GM12874 (cell line): ENCODE data around the gene EDDM3A.

Source experiments
- CTCF ChIP-seq: IDR thresholded peaks from 2 replicates; pipeline ENCODE4 v1.5.1; 2011; ENCODE audit warnings: low read depth, mild to moderate bottlenecking, control low read depth, low read length, moderate library complexity; ENCODE audit not compliant: insufficient read depth

Gene EDDM3A

DNA sequence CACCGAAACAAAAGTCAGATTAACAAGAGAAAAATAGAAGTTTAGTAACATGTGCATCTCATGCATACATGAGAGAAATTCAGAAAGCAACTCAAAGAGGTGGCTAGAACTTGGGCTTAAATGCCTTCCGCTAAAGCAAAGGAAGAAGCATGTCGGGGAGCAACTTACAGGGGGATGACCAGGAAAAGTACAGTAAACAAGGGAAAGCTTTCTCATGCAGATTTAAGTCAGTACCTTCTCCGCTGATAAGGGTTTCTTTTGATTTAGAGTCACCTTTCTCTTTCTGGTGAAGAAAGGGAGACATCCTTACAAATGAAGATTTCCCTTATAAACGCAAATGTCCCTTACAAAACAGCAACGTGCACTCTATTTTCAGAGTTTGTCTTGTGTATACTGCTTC is 29.4 kb downstream of the EDDM3A start:
- TF ChIP-seq CTCF = no peak

DNA sequence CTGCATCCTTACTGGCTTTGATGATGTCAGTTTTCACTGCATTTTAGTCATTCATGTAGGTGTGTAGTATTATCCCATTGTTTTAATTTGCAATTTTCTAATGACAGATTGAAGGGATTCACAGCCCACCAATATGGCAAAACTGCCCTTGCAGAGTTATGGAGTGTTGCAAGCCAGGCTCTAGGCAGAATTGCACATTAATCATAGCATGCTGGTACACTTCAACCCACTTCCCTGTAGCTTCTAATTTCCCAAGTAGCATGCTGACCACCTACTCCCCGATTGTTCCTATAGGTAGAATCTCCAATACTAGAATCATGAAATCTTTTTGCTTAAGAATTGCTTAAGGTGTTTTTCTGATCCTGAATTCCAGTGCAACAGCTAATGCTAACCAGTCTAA is 30.2 kb downstream of the EDDM3A start:
- no peak for TF ChIP-seq CTCF

GRCh38 chr14:20781803-20782202 is 36.1 kb downstream of the EDDM3A start:
- no peak for TF ChIP-seq CTCF

- TF ChIP-seq CTCF = no peak
Observed at GRCh38 chr14:20782280-20782890, 36.7 kb downstream of the EDDM3A start.

DNA sequence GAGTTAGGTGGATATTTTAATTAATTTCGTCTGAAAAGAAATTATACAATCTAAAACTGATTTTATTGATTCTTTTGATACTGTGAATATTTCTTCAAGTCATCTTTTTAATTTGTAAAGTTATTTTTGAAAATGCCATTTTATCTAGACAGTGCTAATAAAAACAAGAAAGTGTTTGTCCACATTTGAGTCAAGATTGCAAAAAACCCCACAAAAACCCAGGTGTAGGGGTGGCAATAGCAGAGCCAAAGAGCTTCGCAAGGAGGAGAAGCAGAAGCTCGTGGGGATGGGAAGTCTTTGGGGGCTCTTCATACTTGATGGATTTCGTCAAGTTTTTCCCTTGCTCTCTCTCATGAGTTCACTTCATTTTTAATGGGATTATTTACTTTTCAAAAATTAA is 41.3 kb downstream of the EDDM3A start:
- no peak for TF ChIP-seq CTCF

GRCh38 chr14:20789230-20789813 is 43.6 kb downstream of the EDDM3A start:
- TF ChIP-seq CTCF = no peak

- no peak for TF ChIP-seq CTCF
Observed at GRCh38 chr14:20790464-20791116, 44.9 kb downstream of the EDDM3A start.
